CD4-positive, alpha-beta memory T cell (primary cell): ENCODE measurements around the gene NID2. TPM values are rescaled to one million over a fixed set of nuclear protein-coding genes. Genes with fewer than 3 reads are reported as not detected.

Experiments
- CTCF ChIA-PET: fragments of 350-600 bp; sonication (Branson Sonifier 250); formaldehyde crosslinking; loops from one replicate; lab custom pipeline; 2021; ENCODE audit warnings: inconsistent platforms; ENCODE audit not compliant: partially characterized antibody; lab: Charles Lee
- POLR2A ChIA-PET: fragments of 350-600 bp; sonication (Branson Sonifier 250); formaldehyde crosslinking; loops from one replicate; lab custom pipeline; 2021; ENCODE audit not compliant: partially characterized antibody; lab: Charles Lee
- DNase-seq, 5 donors: peaks; one replicate each; pipeline versions ENCODE4 v3.0.0 to v3.0.0-alpha.2; 2020 to 2022; ENCODE audit warnings: mixed read lengths in 1 of 5
- H3K27ac ChIP-seq: one replicate; pipeline ENCODE4 v1.7.0; 2013; ENCODE audit warnings: low read depth, low read length
- H3K27me3 ChIP-seq: 2 replicates; pipeline ENCODE4 v1.7.0; 2013; ENCODE audit warnings: mild to moderate bottlenecking, low read length, moderate library complexity; ENCODE audit not compliant: insufficient read depth
- H3K36me3 ChIP-seq: 2 replicates; pipeline ENCODE4 v1.7.0; 2013; ENCODE audit warnings: mild to moderate bottlenecking, low read length, moderate library complexity; ENCODE audit not compliant: insufficient read depth
- H3K4me1 ChIP-seq: 2 replicates; pipeline ENCODE4 v1.7.0; 2013; ENCODE audit warnings: mild to moderate bottlenecking, low read length, moderate library complexity; ENCODE audit not compliant: insufficient read depth
- H3K4me3 ChIP-seq, 2 donors: one replicate each; pipeline ENCODE4 v1.7.0; 2013; ENCODE audit warnings: low read length in 2 of 2, mild to moderate bottlenecking in 1 of 2
- H3K9me3 ChIP-seq, 2 donors: one replicate each; pipeline ENCODE4 v1.7.0; 2013; ENCODE audit warnings: low read length in 2 of 2, control low read depth in 1 of 2; ENCODE audit not compliant: control insufficient read depth in 1 of 2
- H3K27ac Mint-ChIP-seq, 7 donors: one replicate each; pipeline ENCODE4 v1.8.0; 2020 to 2021; ENCODE audit warnings: mixed read lengths in 7 of 7, mild to moderate bottlenecking in 6 of 7, inconsistent platforms in 3 of 7, moderate library complexity in 3 of 7
- H3K27me3 Mint-ChIP-seq, 2 donors: one replicate each; pipeline ENCODE4 v1.8.0; 2020 to 2021; ENCODE audit warnings: mixed read lengths in 2 of 2
- H3K36me3 Mint-ChIP-seq, 2 donors: one replicate each; pipeline ENCODE4 v1.8.0; 2020 to 2021; ENCODE audit warnings: mixed read lengths in 2 of 2, inconsistent platforms in 1 of 2, mild to moderate bottlenecking in 1 of 2
- H3K4me1 Mint-ChIP-seq, 4 donors: one replicate each; pipeline ENCODE4 v1.8.0; 2020 to 2021; ENCODE audit warnings: mixed read lengths in 4 of 4, mild to moderate bottlenecking in 1 of 4
- H3K4me3 Mint-ChIP-seq, 8 donors: one replicate each; pipeline ENCODE4 v1.8.0; 2020 to 2021; ENCODE audit warnings: mixed read lengths in 8 of 8, mild to moderate bottlenecking in 7 of 8, moderate library complexity in 6 of 8, inconsistent platforms in 3 of 8
- H3K9me3 Mint-ChIP-seq, 8 donors: one replicate each; pipeline ENCODE4 v1.8.0; 2020 to 2021; ENCODE audit warnings: mixed read lengths in 8 of 8, mild to moderate bottlenecking in 5 of 8, inconsistent platforms in 3 of 8, moderate library complexity in 1 of 8
- intact Hi-C: fragments of 100-400 bp; cut with micrococcal nuclease; formaldehyde crosslinking; loops from one replicate; pipeline ENCODE4 v1.15.1; 2023
- polyA plus RNA-seq, 2 donors: library from polyadenylated mRNA; unstranded; fragments of 300-500 nt; fragmentation: Illumina TruSeq; gene quantifications; one replicate each; pipeline ENCODE4 v1.2.3, GENCODE V29; 2021
- total RNA-seq, 2 experiments: library from RNA; stranded (reverse); gene quantifications; one replicate each; pipeline ENCODE4 v1.2.3, GENCODE V29; 2021

The NID2 gene
- total RNA-seq (not detected), polyA plus RNA-seq (under 1 TPM; 0.34 to 0.37 TPM)

- H3K9me3 ChIP-seq: no peaks in the 10 kb centered on the region
- H3K36me3 ChIP-seq: no peaks in the 10 kb centered on the region
- H3K4me3 Mint-ChIP-seq: peak within 1 kb of the TSS; percentile 63 to 86 (median 76)
- H3K27ac Mint-ChIP-seq: no peak within 1 kb of the TSS
- peak; percentile 27 to 42 (median 36) for DNase-seq
- no peak within 1 kb of the TSS for H3K27ac ChIP-seq
- H3K4me3 ChIP-seq: peak within 1 kb of the TSS; percentile 15 to 34
- peaks cover 11 to 43% (median 20%) of the 10 kb centered on the region in 4 donors for H3K4me1 Mint-ChIP-seq
- CTCF ChIA-PET: interaction anchor here (0.8 to 1.5 kb wide), 2 partner anchors 49 to 107 kb away, joined by 3 to 4 read pairs; no protein-coding TSS in a partner anchor
- H3K4me1 ChIP-seq: peaks cover 39% of the 10 kb centered on the region
- POLR2A ChIA-PET: interaction anchor here (0.8 kb wide), 1 partner anchor 221 kb away, joined by 3 read pairs; no protein-coding TSS in a partner anchor
- no peaks in the 10 kb centered on the region for H3K9me3 Mint-ChIP-seq
- intact Hi-C loops: no loop called here
- peaks cover 31 to 32% of the 10 kb centered on the region in 2 donors for H3K27me3 Mint-ChIP-seq
- peaks cover 25% of the 10 kb centered on the region for H3K27me3 ChIP-seq
- no peaks in the 10 kb centered on the region for H3K36me3 Mint-ChIP-seq
Measured at GRCh38 chr14:52068615-52069306, at the start of gene NID2. NID2 (minus strand) TSS chr14:52069059; CDS start chr14:52068994, 65 bp downstream.

- Mint-ChIP-seq H3K27me3 (peaks cover 0 to 2% of the 10 kb centered on the region in 2 donors), H3K4me3 (no peak overlapping the region), H3K27ac (no peak overlapping the region), H3K36me3 (no peaks in the 10 kb centered on the region), H3K9me3 (peaks cover 0 to 2% (median 0%) of the 10 kb centered on the region in 8 donors), H3K4me1 (no peaks in the 10 kb centered on the region)
- Histone ChIP-seq H3K27me3 (no peaks in the 10 kb centered on the region), H3K36me3 (no peaks in the 10 kb centered on the region), H3K9me3 (no peaks in the 10 kb centered on the region), H3K4me1 (no peaks in the 10 kb centered on the region), H3K27ac (no peak overlapping the region), H3K4me3 (no peak overlapping the region)
- intact Hi-C loops: no loop called here
- DNase-seq: no peak
- POLR2A ChIA-PET: no interaction called here
- CTCF ChIA-PET: no interaction called here
Measured at GRCh38 chr14:52117111-52117832, 48.4 kb upstream of the NID2 start.

- Histone ChIP-seq H3K4me1 (no peaks in the 10 kb centered on the region), H3K36me3 (no peaks in the 10 kb centered on the region), H3K4me3 (no peak overlapping the region), H3K27me3 (no peaks in the 10 kb centered on the region), H3K27ac (no peak overlapping the region), H3K9me3 (no peaks in the 10 kb centered on the region)
- ChIA-PET POLR2A (no interaction called here), CTCF (no interaction called here)
- H3K4me1 Mint-ChIP-seq: no peaks in the 10 kb centered on the region
- intact Hi-C loops: no loop called here
- peaks cover 0 to 2% (median 0%) of the 10 kb centered on the region in 8 donors for H3K9me3 Mint-ChIP-seq
- H3K4me3 Mint-ChIP-seq: no peak overlapping the region
- H3K36me3 Mint-ChIP-seq: no peaks in the 10 kb centered on the region
- no peak overlapping the region for H3K27ac Mint-ChIP-seq
- no peak for DNase-seq
- H3K27me3 Mint-ChIP-seq: peaks cover 0 to 2% of the 10 kb centered on the region in 2 donors
Measured at GRCh38 chr14:52115286-52115685, 46.4 kb upstream of the NID2 start.

- Histone ChIP-seq H3K9me3 (no peaks in the 10 kb centered on the region), H3K27ac (no peak overlapping the region), H3K27me3 (no peaks in the 10 kb centered on the region), H3K4me3 (no peak overlapping the region), H3K4me1 (no peaks in the 10 kb centered on the region), H3K36me3 (no peaks in the 10 kb centered on the region)
- no peaks in the 10 kb centered on the region for H3K27me3 Mint-ChIP-seq
- ChIA-PET CTCF (no interaction called here), POLR2A (no interaction called here)
- no peaks in the 10 kb centered on the region for H3K36me3 Mint-ChIP-seq
- no peaks in the 10 kb centered on the region for H3K9me3 Mint-ChIP-seq
- intact Hi-C loops: no loop called here
- no peak overlapping the region for H3K4me3 Mint-ChIP-seq
- no peaks in the 10 kb centered on the region for H3K4me1 Mint-ChIP-seq
- no peak overlapping the region for H3K27ac Mint-ChIP-seq
- no peak for DNase-seq
Measured at GRCh38 chr14:52112336-52113018, 43.6 kb upstream of the NID2 start.

- no peak overlapping the region for H3K27ac Mint-ChIP-seq
- Histone ChIP-seq H3K4me3 (no peak overlapping the region), H3K36me3 (no peaks in the 10 kb centered on the region), H3K27ac (no peak overlapping the region), H3K9me3 (no peaks in the 10 kb centered on the region), H3K4me1 (no peaks in the 10 kb centered on the region), H3K27me3 (no peaks in the 10 kb centered on the region)
- ChIA-PET CTCF (no interaction called here), POLR2A (no interaction called here)
- H3K36me3 Mint-ChIP-seq: no peaks in the 10 kb centered on the region
- H3K9me3 Mint-ChIP-seq: no peaks in the 10 kb centered on the region
- no peak for DNase-seq
- intact Hi-C loops: no loop called here
- H3K4me1 Mint-ChIP-seq: no peaks in the 10 kb centered on the region
- H3K4me3 Mint-ChIP-seq: no peak overlapping the region
- no peaks in the 10 kb centered on the region for H3K27me3 Mint-ChIP-seq
Measured at GRCh38 chr14:52111583-52111982, 42.7 kb upstream of the NID2 start.

- Mint-ChIP-seq H3K4me3 (no peak overlapping the region), H3K27ac (no peak overlapping the region), H3K9me3 (no peaks in the 10 kb centered on the region), H3K4me1 (no peaks in the 10 kb centered on the region), H3K36me3 (no peaks in the 10 kb centered on the region), H3K27me3 (no peaks in the 10 kb centered on the region)
- H3K4me1 ChIP-seq: no peaks in the 10 kb centered on the region
- no peak overlapping the region for H3K27ac ChIP-seq
- H3K36me3 ChIP-seq: no peaks in the 10 kb centered on the region
- ChIA-PET POLR2A (no interaction called here), CTCF (no interaction called here)
- H3K27me3 ChIP-seq: no peaks in the 10 kb centered on the region
- H3K4me3 ChIP-seq: no peak overlapping the region
- no peak for DNase-seq
- no peaks in the 10 kb centered on the region for H3K9me3 ChIP-seq
- intact Hi-C loops: no loop called here
Measured at GRCh38 chr14:52110441-52111086, 41.7 kb upstream of the NID2 start.

- POLR2A ChIA-PET: no interaction called here
Measured at GRCh38 chr14:52108823-52109222, 40.0 kb upstream of the NID2 start.

More at GRCh38 chr14:52108823-52109222, 40.0 kb upstream of the NID2 start:
- Mint-ChIP-seq H3K27me3 (peaks cover 0 to 2% of the 10 kb centered on the region in 2 donors), H3K27ac (no peak overlapping the region), H3K4me1 (no peaks in the 10 kb centered on the region), H3K4me3 (no peak overlapping the region), H3K9me3 (no peaks in the 10 kb centered on the region), H3K36me3 (no peaks in the 10 kb centered on the region)
- DNase-seq: no peak
- H3K27me3 ChIP-seq: no peaks in the 10 kb centered on the region
- no peak overlapping the region for H3K4me3 ChIP-seq
- CTCF ChIA-PET: no interaction called here
- H3K27ac ChIP-seq: no peak overlapping the region
- no peaks in the 10 kb centered on the region for H3K36me3 ChIP-seq
- intact Hi-C loops: no loop called here
- H3K4me1 ChIP-seq: no peaks in the 10 kb centered on the region
- H3K9me3 ChIP-seq: no peaks in the 10 kb centered on the region
